ENCODE data around the gene LAGE3. TPM values are rescaled to one million over a fixed set of nuclear protein-coding genes. Genes with fewer than 3 reads are reported as not detected.

The LAGE3 gene
- polyA plus RNA-seq, 1 experiment = 17.8 TPM

GRCh38 chrX:154488336-154489075 lies 9.4 kb upstream of the LAGE3 start:
- ChIA-PET CTCF (no interaction called here), POLR2A (no interaction called here)
- TF ChIP-seq CTCF (IDR thresholded peaks at IDR 0.05; ENCODE audit: insufficient read depth, low read depth, low read length) = no peak
- DNase-seq (ENCODE audit: low read depth) = no peak
- no peak overlapping the region for H3K4me3 ChIP-seq (ENCODE audit: low read depth, low read length)
- H3K27me3 ChIP-seq (ENCODE audit: control insufficient read depth, insufficient read depth, low read length) = no peaks in the 10 kb centered on the region
- peaks cover 8% of the 10 kb centered on the region for H3K36me3 ChIP-seq (ENCODE audit: control insufficient read depth, insufficient read depth, low read length)

- CTCF ChIA-PET = no interaction called here
- H3K36me3 ChIP-seq (ENCODE audit: control insufficient read depth, insufficient read depth, low read length) = peaks cover 8% of the 10 kb centered on the region
- no peaks in the 10 kb centered on the region for H3K27me3 ChIP-seq (ENCODE audit: control insufficient read depth, insufficient read depth, low read length)
- no peak for TF ChIP-seq CTCF (IDR thresholded peaks at IDR 0.05; ENCODE audit: insufficient read depth, low read depth, low read length)
- no peak for DNase-seq (ENCODE audit: low read depth)
- POLR2A ChIA-PET = interaction anchor here (0.5 kb wide), 1 partner anchor 9 kb away, joined by 3 read pairs; no protein-coding TSS in a partner anchor
- no peak overlapping the region for H3K4me3 ChIP-seq (ENCODE audit: low read depth, low read length)
Observed at GRCh38 chrX:154487518-154488290, 8.6 kb upstream of the LAGE3 start.

- no peak for DNase-seq (ENCODE audit: low read depth)
- Histone ChIP-seq H3K4me3 (ENCODE audit: low read depth, low read length) (peak within 1 kb of the TSS; percentile 57), H3K36me3 (ENCODE audit: control insufficient read depth, insufficient read depth, low read length) (peaks cover 8% of the 10 kb centered on the region), H3K27me3 (ENCODE audit: control insufficient read depth, insufficient read depth, low read length) (no peaks in the 10 kb centered on the region)
- TF ChIP-seq CTCF (IDR thresholded peaks at IDR 0.05; ENCODE audit: insufficient read depth, low read depth, low read length) = no peak
- ChIA-PET CTCF (interaction anchor here (0.7 kb wide), 1 partner anchor 12 kb away, joined by 3 read pairs; no protein-coding TSS in a partner anchor), POLR2A (no interaction called here)
Observed at GRCh38 chrX:154486396-154487207, 7.5 kb upstream of the LAGE3 start, which contains the start of gene UBL4A. TSS of gene UBL4A (minus strand) at chrX:154486615. CDS start at chrX:154486584, 31 bp downstream.

- ChIA-PET POLR2A (no interaction called here), CTCF (no interaction called here)
- peaks cover 8% of the 10 kb centered on the region for H3K36me3 ChIP-seq (ENCODE audit: control insufficient read depth, insufficient read depth, low read length)
- H3K27me3 ChIP-seq (ENCODE audit: control insufficient read depth, insufficient read depth, low read length) = no peaks in the 10 kb centered on the region
- no peak for TF ChIP-seq CTCF (IDR thresholded peaks at IDR 0.05; ENCODE audit: insufficient read depth, low read depth, low read length)
- H3K4me3 ChIP-seq (ENCODE audit: low read depth, low read length) = peak overlapping the region; percentile 57
- no peak for DNase-seq (ENCODE audit: low read depth)
Observed at GRCh38 chrX:154486052-154486395, 6.9 kb upstream of the LAGE3 start.

Data from BJ (cell line).